NB4 (cell line): Measurements from ENCODE around the gene PIK3C2G.

Source experiments
- DNase-seq: peaks from one replicate; pipeline ENCODE4 v3.0.0; 2010; ENCODE audit warnings: low read depth
- H3K4me3 ChIP-seq: one replicate; pipeline ENCODE4 v1.5.1; 2011; ENCODE audit warnings: mild to moderate bottlenecking, low read depth, low read length, moderate library complexity
- MYC ChIP-seq: IDR thresholded peaks from 2 replicates; pipeline ENCODE4 v1.6.1; 2011; ENCODE audit warnings: low read depth, low read length
- POLR2A ChIP-seq: IDR thresholded peaks from 2 replicates; pipeline ENCODE4 v1.6.1; 2011; ENCODE audit warnings: mild to moderate bottlenecking; ENCODE audit not compliant: insufficient read length; ENCODE audit errors: extremely low read depth
- TF ChIP-seq, protein P1 (sequence below): IDR thresholded peaks from one replicate; pipeline ENCODE4 v1.5.1; 2012; ENCODE audit warnings: low read depth, low read length
- TF ChIP-seq, protein P2 (sequence below): IDR thresholded peaks from 2 replicates; pipeline ENCODE4 v1.6.1; 2011; ENCODE audit warnings: low read depth, low read length

The PIK3C2G gene

DNA sequence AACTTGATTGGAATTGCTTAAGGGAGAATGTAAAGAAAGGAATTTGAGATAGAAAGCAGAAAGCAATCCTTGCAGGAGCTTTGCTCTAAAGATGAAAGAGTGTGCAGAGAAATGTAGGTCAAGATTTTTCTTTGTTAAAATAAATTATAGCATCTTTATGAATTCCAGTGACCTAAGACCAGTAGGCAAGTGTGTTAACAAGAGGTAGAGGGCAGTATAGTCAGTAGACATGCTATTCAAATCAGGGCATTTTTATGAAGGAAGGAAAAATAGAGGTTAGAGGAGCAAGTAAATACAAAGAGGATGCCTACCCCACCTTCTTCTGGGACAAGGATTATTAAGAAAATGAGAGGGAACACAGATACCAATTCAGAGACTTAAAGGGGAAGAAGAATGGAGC lies 328.0 kb downstream of the PIK3C2G start:
- no peak for DNase-seq

DNA sequence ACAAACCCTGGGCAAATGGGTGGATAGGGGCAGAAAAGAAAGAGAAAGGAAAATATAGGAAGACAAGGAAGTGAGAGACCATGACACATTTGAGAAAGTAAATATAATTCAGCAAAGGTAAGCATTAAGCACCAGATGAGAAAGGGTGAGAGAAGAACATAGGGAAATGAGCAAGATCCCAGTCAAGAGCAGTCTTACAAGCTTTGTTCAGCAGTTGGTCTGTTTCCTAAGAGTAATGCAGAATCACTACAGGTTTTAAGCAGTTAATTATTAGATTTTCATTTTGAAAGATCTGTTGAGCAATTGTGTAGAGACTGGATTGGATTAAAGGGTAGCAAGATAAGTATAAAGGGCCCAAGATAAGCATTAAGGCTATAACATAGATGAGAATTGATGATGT lies 330.2 kb downstream of the PIK3C2G start:
- TF ChIP-seq POLR2A (no peak), MYC (no peak)
- TF ChIP-seq, protein P1, sequence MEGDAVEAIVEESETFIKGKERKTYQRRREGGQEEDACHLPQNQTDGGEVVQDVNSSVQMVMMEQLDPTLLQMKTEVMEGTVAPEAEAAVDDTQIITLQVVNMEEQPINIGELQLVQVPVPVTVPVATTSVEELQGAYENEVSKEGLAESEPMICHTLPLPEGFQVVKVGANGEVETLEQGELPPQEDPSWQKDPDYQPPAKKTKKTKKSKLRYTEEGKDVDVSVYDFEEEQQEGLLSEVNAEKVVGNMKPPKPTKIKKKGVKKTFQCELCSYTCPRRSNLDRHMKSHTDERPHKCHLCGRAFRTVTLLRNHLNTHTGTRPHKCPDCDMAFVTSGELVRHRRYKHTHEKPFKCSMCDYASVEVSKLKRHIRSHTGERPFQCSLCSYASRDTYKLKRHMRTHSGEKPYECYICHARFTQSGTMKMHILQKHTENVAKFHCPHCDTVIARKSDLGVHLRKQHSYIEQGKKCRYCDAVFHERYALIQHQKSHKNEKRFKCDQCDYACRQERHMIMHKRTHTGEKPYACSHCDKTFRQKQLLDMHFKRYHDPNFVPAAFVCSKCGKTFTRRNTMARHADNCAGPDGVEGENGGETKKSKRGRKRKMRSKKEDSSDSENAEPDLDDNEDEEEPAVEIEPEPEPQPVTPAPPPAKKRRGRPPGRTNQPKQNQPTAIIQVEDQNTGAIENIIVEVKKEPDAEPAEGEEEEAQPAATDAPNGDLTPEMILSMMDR, result no peak
- TF ChIP-seq, protein P2, sequence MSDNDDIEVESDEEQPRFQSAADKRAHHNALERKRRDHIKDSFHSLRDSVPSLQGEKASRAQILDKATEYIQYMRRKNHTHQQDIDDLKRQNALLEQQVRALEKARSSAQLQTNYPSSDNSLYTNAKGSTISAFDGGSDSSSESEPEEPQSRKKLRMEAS, result no peak
- no peak for DNase-seq
- no peak overlapping the region for H3K4me3 ChIP-seq

More for the DNA sequence above, 328.0 kb downstream of the PIK3C2G start:
- TF ChIP-seq POLR2A (no peak), MYC (no peak)
- TF ChIP-seq, protein P1, result no peak
- TF ChIP-seq, protein P2, result no peak
- H3K4me3 ChIP-seq, result no peak overlapping the region

- no peak for DNase-seq
- TF ChIP-seq, protein P2, result no peak
- TF ChIP-seq POLR2A (no peak), MYC (no peak)
- TF ChIP-seq, protein P1, result no peak
- no peak overlapping the region for H3K4me3 ChIP-seq
Measured at GRCh38 chr12:18595412-18595811, 334.1 kb downstream of the PIK3C2G start.

DNA sequence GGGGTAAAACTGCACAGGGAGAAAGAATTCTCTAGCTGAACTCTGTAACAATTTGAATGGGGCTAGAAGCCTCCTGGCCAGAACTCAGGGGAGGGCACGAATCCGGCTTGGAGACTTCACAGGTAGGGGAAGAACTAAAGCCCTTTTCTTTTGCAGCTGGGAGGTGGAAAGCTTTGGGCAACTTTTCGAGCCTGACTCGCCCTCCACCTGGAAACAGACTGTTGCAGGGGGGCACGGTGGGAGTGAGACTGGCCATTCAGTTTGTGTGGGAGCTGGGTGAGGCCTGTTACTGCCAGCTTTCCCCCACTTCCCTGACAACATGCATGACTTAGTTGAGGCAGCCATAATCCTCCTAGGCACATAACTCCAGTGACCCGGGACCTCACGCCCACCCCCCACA lies 340.6 kb downstream of the PIK3C2G start:
- H3K4me3 ChIP-seq, result no peak overlapping the region
- DNase-seq, result no peak
- TF ChIP-seq, protein P2, result no peak
- TF ChIP-seq, protein P1, result no peak
- no peak for TF ChIP-seq POLR2A

- TF ChIP-seq, protein P2, result no peak
- no peak for TF ChIP-seq MYC
- no peak for TF ChIP-seq POLR2A
- TF ChIP-seq, protein P1, result no peak
- no peak for DNase-seq
- no peak overlapping the region for H3K4me3 ChIP-seq
Measured at GRCh38 chr12:18612971-18613370, 351.7 kb downstream of the PIK3C2G start.

GRCh38 chr12:18620986-18621385 lies 359.7 kb downstream of the PIK3C2G start:
- H3K4me3 ChIP-seq, result no peak overlapping the region
- no peak for DNase-seq
- TF ChIP-seq, protein P1, result no peak
- TF ChIP-seq, protein P2, result no peak
- no peak for TF ChIP-seq MYC
- TF ChIP-seq POLR2A, result no peak
